Measurements from ENCODE around the gene MPP1.

- no peak for TF ChIP-seq CTCF (IDR thresholded peaks at IDR 0.05; ENCODE audit: low read depth, low read length)
- TF ChIP-seq, protein P1, sequence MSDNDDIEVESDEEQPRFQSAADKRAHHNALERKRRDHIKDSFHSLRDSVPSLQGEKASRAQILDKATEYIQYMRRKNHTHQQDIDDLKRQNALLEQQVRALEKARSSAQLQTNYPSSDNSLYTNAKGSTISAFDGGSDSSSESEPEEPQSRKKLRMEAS (IDR thresholded peaks at IDR 0.05; ENCODE audit: low read depth, low read length): no peak
Observed at GRCh38 chrX:154828016-154828408, 22.7 kb upstream of the MPP1 start.

Data from NB4 (cell line).